Measurements from ENCODE around the gene MIGA2.

The MIGA2 gene

DNA sequence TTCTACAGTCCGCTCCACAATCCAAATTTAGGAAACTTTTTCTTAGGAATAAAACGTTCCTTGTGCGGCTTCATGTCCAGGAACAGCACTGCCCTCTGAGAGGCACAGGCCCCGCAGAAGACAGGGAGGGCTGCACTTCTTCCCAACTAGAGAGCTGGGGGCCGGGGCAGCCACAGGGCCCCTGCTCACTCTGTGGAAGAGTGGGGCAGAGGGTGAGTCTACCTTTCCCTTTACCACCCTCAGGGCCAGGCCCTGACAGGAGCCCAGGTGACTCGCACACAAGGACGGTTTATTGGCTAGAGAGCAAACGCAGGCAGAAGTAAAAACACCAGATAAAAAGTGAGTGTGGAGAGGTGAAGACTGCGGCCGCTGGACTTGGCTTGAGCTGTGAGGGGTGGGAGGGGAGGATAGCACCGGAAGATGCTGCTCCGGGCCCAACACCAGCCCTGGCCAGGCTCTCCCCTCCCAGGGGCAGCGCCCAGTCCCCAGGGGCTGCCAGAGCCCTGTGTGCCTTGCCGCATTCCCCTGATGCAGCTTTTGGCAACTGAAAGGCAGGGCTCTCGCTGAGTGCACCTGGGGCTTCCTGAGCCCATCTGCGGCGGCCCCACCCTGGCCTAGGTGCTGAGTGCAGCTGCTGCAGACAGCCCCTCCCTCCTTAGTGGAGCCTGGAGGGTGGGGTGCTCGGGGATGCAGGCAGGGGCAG lies 28.5 kb upstream of the MIGA2 start:
- H3K4me3 ChIP-seq (ENCODE audit: low read length): no peak overlapping the region
- DNase-seq (ENCODE audit: low read depth): no peak
- TF ChIP-seq, protein P1, sequence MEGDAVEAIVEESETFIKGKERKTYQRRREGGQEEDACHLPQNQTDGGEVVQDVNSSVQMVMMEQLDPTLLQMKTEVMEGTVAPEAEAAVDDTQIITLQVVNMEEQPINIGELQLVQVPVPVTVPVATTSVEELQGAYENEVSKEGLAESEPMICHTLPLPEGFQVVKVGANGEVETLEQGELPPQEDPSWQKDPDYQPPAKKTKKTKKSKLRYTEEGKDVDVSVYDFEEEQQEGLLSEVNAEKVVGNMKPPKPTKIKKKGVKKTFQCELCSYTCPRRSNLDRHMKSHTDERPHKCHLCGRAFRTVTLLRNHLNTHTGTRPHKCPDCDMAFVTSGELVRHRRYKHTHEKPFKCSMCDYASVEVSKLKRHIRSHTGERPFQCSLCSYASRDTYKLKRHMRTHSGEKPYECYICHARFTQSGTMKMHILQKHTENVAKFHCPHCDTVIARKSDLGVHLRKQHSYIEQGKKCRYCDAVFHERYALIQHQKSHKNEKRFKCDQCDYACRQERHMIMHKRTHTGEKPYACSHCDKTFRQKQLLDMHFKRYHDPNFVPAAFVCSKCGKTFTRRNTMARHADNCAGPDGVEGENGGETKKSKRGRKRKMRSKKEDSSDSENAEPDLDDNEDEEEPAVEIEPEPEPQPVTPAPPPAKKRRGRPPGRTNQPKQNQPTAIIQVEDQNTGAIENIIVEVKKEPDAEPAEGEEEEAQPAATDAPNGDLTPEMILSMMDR (conservative IDR thresholded peaks at IDR 0.05; ENCODE audit: low read length): no peak

DNA sequence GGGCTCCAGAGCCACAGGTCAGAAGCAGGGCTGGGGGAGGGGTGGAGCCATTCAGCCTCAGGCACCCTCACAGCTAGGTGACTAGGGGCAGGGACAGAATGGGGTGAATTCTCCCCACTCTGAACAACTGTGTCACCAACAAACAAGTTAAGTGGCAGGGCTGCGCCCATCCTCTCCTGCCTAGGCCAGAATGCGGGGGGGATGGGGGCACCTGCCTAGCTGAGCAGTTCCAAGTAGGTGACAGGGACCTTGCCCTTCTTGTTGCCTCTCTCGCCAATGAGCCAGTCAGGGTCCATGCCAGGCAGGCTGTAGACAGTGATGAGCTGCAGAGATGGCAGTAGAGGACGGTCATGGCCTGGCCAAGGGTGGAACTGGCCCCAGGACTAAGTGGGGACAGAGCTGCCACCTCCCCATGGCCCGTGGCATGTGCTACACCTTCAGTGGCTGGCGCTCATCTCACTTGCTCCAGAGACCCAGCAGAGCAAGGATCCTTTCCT lies 27.9 kb upstream of the MIGA2 start:
- TF ChIP-seq, protein P1 (conservative IDR thresholded peaks at IDR 0.05; ENCODE audit: low read length): no peak
- no peak for DNase-seq (ENCODE audit: low read depth)
- H3K4me3 ChIP-seq (ENCODE audit: low read length): no peak overlapping the region

DNA sequence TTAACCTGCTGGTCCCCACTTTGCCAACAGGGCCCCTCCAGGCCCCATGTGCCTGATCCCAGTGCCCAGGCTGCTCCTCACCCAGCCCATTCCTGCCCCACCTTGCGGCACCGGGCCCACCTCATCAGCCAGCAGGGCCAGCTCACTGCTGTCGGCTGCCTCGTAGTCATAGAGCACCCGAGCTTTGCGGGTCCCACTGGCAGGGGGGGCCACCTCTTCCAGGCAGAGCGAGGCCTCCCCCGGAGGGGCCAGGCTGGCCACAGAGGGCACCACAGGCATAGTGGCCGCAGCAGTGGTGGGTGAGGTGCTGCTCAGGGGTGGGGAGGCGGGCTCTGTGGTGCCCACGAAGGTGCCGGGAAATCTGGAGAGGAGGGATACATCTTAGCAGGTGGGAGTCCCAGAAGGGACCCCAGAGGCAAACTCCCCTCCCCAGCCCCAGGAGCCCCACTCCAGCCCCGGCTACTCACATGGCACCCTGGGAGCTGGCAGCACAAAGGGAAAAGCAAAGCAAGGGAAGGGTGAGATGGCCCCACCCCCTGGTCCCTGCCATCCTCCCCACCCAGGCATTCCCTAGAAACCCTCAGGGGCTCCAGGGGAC lies 27.3 kb upstream of the MIGA2 start:
- TF ChIP-seq, protein P1 (conservative IDR thresholded peaks at IDR 0.05; ENCODE audit: low read length): no peak
- DNase-seq (ENCODE audit: low read depth): no peak
- no peak overlapping the region for H3K4me3 ChIP-seq (ENCODE audit: low read length)

DNA sequence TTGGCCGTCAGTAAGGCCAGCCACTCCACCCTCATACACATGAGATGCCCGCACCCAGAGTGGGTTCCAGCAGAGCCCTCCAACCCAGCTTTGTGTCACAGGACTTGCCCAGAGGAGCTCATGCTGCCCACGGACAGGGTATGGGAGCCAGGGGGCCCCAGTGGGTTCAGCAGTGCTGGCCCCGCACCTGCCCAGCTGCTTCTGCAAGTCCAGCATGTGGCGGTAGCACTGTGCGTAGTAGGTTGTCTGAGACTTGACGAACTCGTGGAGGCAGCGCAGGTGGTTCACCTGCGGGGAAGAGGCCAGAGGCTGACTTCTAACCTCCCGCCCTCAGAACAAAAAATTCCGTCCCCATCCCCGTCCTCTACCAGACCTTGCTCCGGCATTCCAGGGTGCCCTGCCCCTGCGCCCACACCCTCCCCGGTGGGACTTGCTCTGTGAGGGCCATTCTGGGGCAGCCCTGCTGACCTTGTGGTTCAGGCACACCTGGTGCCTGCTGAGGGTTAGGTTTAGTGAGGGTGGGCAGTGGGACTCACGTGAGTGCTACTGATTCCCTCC lies 26.8 kb upstream of the MIGA2 start:
- no peak for DNase-seq (ENCODE audit: low read depth)
- TF ChIP-seq, protein P1 (conservative IDR thresholded peaks at IDR 0.05; ENCODE audit: low read length): no peak
- H3K4me3 ChIP-seq (ENCODE audit: low read length): no peak overlapping the region

DNA sequence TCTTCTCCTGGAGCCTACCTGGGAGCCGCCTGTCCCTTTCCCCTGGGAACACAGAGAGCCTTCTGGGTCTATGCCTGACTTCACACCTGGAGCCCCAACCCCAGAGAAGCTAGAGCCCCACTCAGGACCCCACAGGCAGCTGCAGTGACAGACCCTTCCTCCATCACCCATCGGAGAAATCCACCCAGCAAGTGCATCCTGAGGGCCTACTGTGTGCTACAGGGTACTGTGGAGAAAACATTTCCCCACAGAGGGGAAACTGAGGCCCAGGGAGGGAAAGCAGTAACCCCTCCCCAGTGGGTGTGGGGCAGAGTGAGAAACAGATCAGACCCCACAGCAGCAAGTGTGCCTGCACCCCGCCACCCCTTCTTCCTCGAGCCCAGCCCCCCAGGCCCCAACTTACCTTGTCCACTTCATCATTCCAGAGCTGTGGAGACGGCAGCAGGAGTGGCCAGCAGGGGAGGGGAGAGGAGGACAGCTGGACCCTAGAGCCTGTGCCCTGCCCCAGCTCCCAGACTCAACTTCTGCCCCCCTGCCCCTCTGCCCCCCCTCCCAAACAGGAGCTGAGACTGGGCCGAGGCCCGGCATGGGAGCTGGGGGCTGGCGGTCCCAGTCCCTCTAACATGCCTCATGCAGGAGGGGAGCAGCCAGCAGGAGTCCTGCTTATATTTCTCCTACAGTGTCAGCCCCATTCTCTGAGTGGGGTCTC lies 26.0 kb upstream of the MIGA2 start:
- TF ChIP-seq, protein P1 (conservative IDR thresholded peaks at IDR 0.05; ENCODE audit: low read length): no peak
- H3K4me3 ChIP-seq (ENCODE audit: low read length): no peak overlapping the region
- no peak for DNase-seq (ENCODE audit: low read depth)

DNA sequence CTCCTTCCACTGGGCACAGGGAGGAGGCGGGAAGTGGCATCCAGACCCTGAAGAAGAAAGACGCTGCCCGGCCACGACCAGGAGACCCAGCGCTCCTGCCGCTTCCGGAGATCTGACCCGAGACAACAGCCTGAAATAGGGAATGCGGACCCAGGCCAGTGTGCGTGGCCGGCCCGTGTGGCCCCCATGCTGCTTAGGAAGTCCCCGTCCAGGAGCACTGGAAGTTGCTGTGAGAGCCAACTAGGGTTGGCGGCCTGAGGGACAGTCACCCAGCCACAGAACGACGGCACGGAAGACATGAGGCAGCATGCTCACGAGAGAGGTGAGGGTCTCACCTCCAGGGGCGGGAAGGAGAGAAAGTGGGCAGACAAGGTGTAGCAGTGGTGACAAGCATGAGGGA lies 25.3 kb upstream of the MIGA2 start:
- H3K4me3 ChIP-seq (ENCODE audit: low read length): no peak overlapping the region
- TF ChIP-seq, protein P1 (conservative IDR thresholded peaks at IDR 0.05; ENCODE audit: low read length): no peak
- no peak for DNase-seq (ENCODE audit: low read depth)

All from AG10803 (cell line).